Ecto neural progenitor cell (in vitro differentiated cells): Measurements from ENCODE around the gene FIGNL2.
A peak's percentile ranks its signal among the peaks of the same experiment; 100 is the strongest.
"Not testable (repeated sequence)": the region's sequence is repeated elsewhere in the genome, so short reads cannot be mapped to it uniquely, and the experiment has no call there.

Experiments used
- DNase-seq: peaks from one replicate; pipeline ENCODE4 v3.0.0-alpha.2; 2018; ENCODE audit warnings: low spot score

Gene FIGNL2

GRCh38 chr12:51836041-51836826 lies 12.3 kb downstream of the FIGNL2 start:
- DNase-seq: peak; percentile 85

GRCh38 chr12:51834411-51834810 lies 14.1 kb downstream of the FIGNL2 start:
- no peak for DNase-seq

GRCh38 chr12:51833448-51834227 lies 14.9 kb downstream of the FIGNL2 start:
- DNase-seq: no peak

- no peak for DNase-seq
Measured at GRCh38 chr12:51832354-51833107, 16.0 kb downstream of the FIGNL2 start.

GRCh38 chr12:51831817-51832216 lies 16.7 kb downstream of the FIGNL2 start:
- DNase-seq: not testable (repeated sequence)

GRCh38 chr12:51829641-51830040 lies 18.9 kb downstream of the FIGNL2 start:
- DNase-seq: no peak

- peak; percentile 75 for DNase-seq
Measured at GRCh38 chr12:51829011-51829481, 19.5 kb downstream of the FIGNL2 start.

- no peak for DNase-seq
Measured at GRCh38 chr12:51827925-51828818, 20.3 kb downstream of the FIGNL2 start.

GRCh38 chr12:51826881-51827280 lies 21.6 kb downstream of the FIGNL2 start:
- DNase-seq: no peak

- DNase-seq: no peak
Measured at GRCh38 chr12:51825216-51825615, 23.3 kb downstream of the FIGNL2 start.

GRCh38 chr12:51823875-51824565 lies 24.5 kb downstream of the FIGNL2 start:
- no peak for DNase-seq

- no peak for DNase-seq
Measured at GRCh38 chr12:51822956-51823355, 25.6 kb downstream of the FIGNL2 start.

- no peak for DNase-seq
Measured at GRCh38 chr12:51822261-51822616, 26.3 kb downstream of the FIGNL2 start.

GRCh38 chr12:51821440-51822260 lies 26.9 kb downstream of the FIGNL2 start:
- no peak for DNase-seq

GRCh38 chr12:51820526-51821439 lies 27.7 kb downstream of the FIGNL2 start:
- DNase-seq: peak; percentile 94

GRCh38 chr12:51819736-51820525 lies 28.6 kb downstream of the FIGNL2 start:
- no peak for DNase-seq

- no peak for DNase-seq
Measured at GRCh38 chr12:51818566-51819300, 29.8 kb downstream of the FIGNL2 start.
